CD4-positive, alpha-beta T cell treated with Interleukin-12 subunit alpha and Interleukin-12 subunit beta, for 1 hour (primary cell): ENCODE measurements around the gene SLC43A2.
A peak's percentile ranks its signal among the peaks of the same experiment; 100 is the strongest.

Experiments
- DNase-seq: peaks from one replicate; pipeline ENCODE4 v3.0.0-alpha.2; 2020

The SLC43A2 gene

GRCh38 chr17:1561420-1562175 lies 67.0 kb downstream of the SLC43A2 start:
- DNase-seq: peak; percentile 44

GRCh38 chr17:1560858-1561355 lies 67.7 kb downstream of the SLC43A2 start:
- DNase-seq: no peak

GRCh38 chr17:1560101-1560857 lies 68.4 kb downstream of the SLC43A2 start:
- DNase-seq: no peak

GRCh38 chr17:1559047-1560043 lies 69.3 kb downstream of the SLC43A2 start:
- DNase-seq: no peak

GRCh38 chr17:1558401-1558800 lies 70.2 kb downstream of the SLC43A2 start:
- DNase-seq: no peak

- DNase-seq: no peak
Observed at GRCh38 chr17:1557355-1558095, 71.1 kb downstream of the SLC43A2 start.

GRCh38 chr17:1555651-1556471 lies 72.8 kb downstream of the SLC43A2 start:
- DNase-seq: peak; percentile 22

GRCh38 chr17:1554751-1555540 lies 73.7 kb downstream of the SLC43A2 start:
- DNase-seq: no peak

GRCh38 chr17:1553354-1554266 lies 75.0 kb downstream of the SLC43A2 start:
- DNase-seq: no peak

- no peak for DNase-seq
Observed at GRCh38 chr17:1552932-1553331, 75.7 kb downstream of the SLC43A2 start.

GRCh38 chr17:1551741-1552140 lies 76.9 kb downstream of the SLC43A2 start:
- no peak for DNase-seq

- DNase-seq: no peak
Observed at GRCh38 chr17:1548032-1548431, 80.6 kb downstream of the SLC43A2 start.

GRCh38 chr17:1546292-1546922 lies 82.2 kb downstream of the SLC43A2 start:
- DNase-seq: no peak

- no peak for DNase-seq
Observed at GRCh38 chr17:1545618-1546017, 83.0 kb downstream of the SLC43A2 start.

- DNase-seq: no peak
Observed at GRCh38 chr17:1542316-1542715, 86.3 kb downstream of the SLC43A2 start.

- DNase-seq: no peak
Observed at GRCh38 chr17:1541367-1541904, 87.2 kb downstream of the SLC43A2 start.

- DNase-seq: no peak
Observed at GRCh38 chr17:1539811-1540210, 88.8 kb downstream of the SLC43A2 start.

- no peak for DNase-seq
Observed at GRCh38 chr17:1535737-1536136, 92.9 kb downstream of the SLC43A2 start.
